ENCODE measurements around the gene HKDC1. TPM values are rescaled to one million over a fixed set of nuclear protein-coding genes. Genes with fewer than 3 reads are reported as not detected.
"Not testable (repeated sequence)": the region's sequence is repeated elsewhere in the genome, so short reads cannot be mapped to it uniquely, and the experiment has no call there.

Gene HKDC1
- total RNA-seq, 2 donors from 2014 or later = 0.35 TPM; not detected in 1

- Histone ChIP-seq H3K27me3 (no peaks in the 10 kb centered on the region), H3K9me3 (no peaks in the 10 kb centered on the region), H3K4me3 (no peak overlapping the region), H3K27ac (no peak overlapping the region), H3K4me1 (no peaks in the 10 kb centered on the region), H3K36me3 (no peaks in the 10 kb centered on the region)
- no peak for TF ChIP-seq CTCF (IDR thresholded peaks at IDR 0.05)
- DNase-seq (ENCODE audit: low spot score) = no peak
These were observed 26.6 kb downstream of the HKDC1 start for GRCh38 chr10:69246581-69247312.

- DNase-seq (ENCODE audit: low spot score) = no peak
- TF ChIP-seq CTCF (IDR thresholded peaks at IDR 0.05) = no peak
- Histone ChIP-seq H3K27ac (no peak overlapping the region), H3K27me3 (no peaks in the 10 kb centered on the region), H3K36me3 (no peaks in the 10 kb centered on the region), H3K9me3 (no peaks in the 10 kb centered on the region), H3K4me1 (no peaks in the 10 kb centered on the region), H3K4me3 (no peak overlapping the region)
These were observed 27.2 kb downstream of the HKDC1 start for GRCh38 chr10:69247313-69247710.

GRCh38 chr10:69248117-69248730 is 28.1 kb downstream of the HKDC1 start:
- no peak for DNase-seq (ENCODE audit: low spot score)
- Histone ChIP-seq H3K27ac (no peak overlapping the region), H3K27me3 (no peaks in the 10 kb centered on the region), H3K36me3 (no peaks in the 10 kb centered on the region), H3K9me3 (no peaks in the 10 kb centered on the region), H3K4me1 (no peaks in the 10 kb centered on the region), H3K4me3 (no peak overlapping the region)
- no peak for TF ChIP-seq CTCF (IDR thresholded peaks at IDR 0.05)

- no peak for TF ChIP-seq CTCF (IDR thresholded peaks at IDR 0.05)
- no peaks in the 10 kb centered on the region for H3K4me1 ChIP-seq
- H3K9me3 ChIP-seq = no peaks in the 10 kb centered on the region
- no peaks in the 10 kb centered on the region for H3K36me3 ChIP-seq
- H3K4me3 ChIP-seq = no peak overlapping the region
- H3K27ac ChIP-seq = no peak overlapping the region
- no peak for DNase-seq (ENCODE audit: low spot score)
- no peaks in the 10 kb centered on the region for H3K27me3 ChIP-seq
These were observed 29.9 kb downstream of the HKDC1 start for GRCh38 chr10:69250041-69250440.

GRCh38 chr10:69251417-69251816 is 31.3 kb downstream of the HKDC1 start:
- DNase-seq (ENCODE audit: low spot score); H3K36me3 ChIP-seq; H3K4me1 ChIP-seq; H3K9me3 ChIP-seq; H3K27me3 ChIP-seq; H3K27ac ChIP-seq; H3K4me3 ChIP-seq: not testable (repeated sequence)

GRCh38 chr10:69253171-69253570 is 33.0 kb downstream of the HKDC1 start:
- no peak for TF ChIP-seq CTCF (IDR thresholded peaks at IDR 0.05)
- no peaks in the 10 kb centered on the region for H3K27me3 ChIP-seq
- H3K4me1 ChIP-seq = no peaks in the 10 kb centered on the region
- no peaks in the 10 kb centered on the region for H3K9me3 ChIP-seq
- no peak overlapping the region for H3K27ac ChIP-seq
- H3K36me3 ChIP-seq = no peaks in the 10 kb centered on the region
- no peak for DNase-seq (ENCODE audit: low spot score)
- H3K4me3 ChIP-seq = no peak overlapping the region

Data from right atrium auricular region (tissue), 2 donors.